Inferior parietal cortex (tissue), 1 donor: Measurements from ENCODE around the gene RNF125.

Source experiments
- DNase-seq: peaks from one replicate; pipeline ENCODE4 v3.0.0-alpha.2; 2016; ENCODE audit errors: extremely low spot score

RNF125 gene

DNA sequence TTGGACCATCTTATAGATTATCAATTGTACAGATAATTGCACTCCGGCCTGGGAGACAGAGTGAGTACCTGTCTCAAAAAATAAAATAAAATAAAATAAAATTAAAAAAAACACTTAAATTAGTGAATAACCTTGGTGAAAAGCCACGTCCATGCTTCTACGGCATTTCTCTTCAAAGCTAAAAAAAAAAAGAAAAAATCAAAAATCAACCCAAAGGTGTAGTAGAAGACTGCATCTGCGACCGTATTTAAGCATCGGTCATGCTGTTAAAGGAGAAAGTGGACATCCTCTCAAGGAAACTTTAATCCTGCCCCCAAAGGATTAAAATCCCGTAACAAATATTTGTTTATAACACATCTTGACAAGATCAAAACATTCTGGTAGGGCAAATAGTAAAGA is 72.7 kb downstream of the RNF125 start:
- no peak for DNase-seq

DNA sequence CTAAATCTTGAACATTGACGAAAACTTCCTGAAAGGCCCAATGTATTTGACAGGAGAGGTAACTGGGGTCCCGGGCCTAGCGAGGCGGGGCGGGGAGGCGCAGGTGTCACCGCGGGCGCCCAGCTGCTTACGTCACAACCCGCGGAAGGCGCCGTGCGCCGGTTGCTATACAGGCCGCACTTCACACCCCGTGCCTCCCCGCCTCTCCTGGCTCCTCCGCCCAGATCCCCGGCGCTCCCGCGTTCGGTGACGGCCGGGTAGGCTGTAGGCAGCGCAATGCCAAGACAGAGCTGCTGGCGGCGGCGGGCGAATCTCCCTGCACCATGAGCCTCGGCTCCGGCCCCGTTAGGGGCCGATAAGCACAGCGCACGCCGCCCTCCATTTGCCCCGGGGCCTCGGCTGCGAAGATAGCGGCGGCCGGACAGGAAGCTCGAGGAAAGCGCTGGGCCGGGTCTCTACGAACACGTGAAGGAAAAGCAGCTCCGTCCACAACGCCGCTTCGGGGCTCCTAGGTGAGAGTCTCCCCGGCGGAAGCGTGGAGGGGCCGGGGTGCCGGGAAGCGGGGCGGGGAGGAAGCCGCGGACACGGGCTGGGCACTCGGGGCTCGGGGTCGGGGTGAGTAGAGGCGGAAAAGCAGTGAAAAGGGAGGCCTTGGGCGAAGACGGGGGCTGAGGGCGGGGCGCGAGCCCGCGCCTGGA is 73.2 kb downstream of the RNF125 start, which contains the start of gene RNF138:
TSS of gene RNF138 (plus strand) at position 151 of the 698 bp plus-strand sequence. CDS start 903 bp downstream, outside the sequence.
- DNase-seq: peak; percentile 84

DNA sequence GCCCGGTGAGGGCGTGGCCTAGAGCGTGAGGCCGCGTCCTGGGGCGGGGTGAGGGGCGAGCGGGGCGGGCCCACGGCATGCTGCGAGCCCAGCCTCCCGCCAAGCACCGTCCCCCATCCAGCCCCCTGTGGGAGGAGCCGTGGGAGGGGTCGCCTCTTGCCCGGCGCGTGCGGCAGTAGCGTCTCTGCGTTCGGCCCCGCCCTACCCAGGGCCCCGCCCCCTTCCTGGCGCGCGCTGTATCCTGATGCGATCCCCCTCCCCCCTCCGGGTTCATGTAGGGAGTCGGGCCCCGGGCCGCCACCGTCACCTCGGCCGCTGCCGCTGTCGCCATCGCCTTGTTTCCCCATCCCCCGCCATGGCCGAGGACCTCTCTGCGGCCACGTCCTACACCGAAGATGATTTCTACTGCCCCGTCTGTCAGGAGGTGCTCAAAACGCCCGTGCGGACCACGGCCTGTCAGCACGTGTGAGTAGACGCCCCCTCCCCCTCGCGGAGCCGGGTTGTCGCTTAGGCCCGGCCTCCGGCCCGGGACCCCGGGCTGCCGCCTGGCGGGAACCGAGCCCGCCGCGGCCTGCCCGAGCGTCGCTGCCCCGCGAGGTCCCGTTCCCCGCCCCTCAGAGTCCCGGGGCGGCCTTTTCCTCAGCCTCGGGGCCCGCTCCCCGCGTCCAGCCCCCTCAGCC is 73.9 kb downstream of the RNF125 start:
- DNase-seq: peak; percentile 93

DNA sequence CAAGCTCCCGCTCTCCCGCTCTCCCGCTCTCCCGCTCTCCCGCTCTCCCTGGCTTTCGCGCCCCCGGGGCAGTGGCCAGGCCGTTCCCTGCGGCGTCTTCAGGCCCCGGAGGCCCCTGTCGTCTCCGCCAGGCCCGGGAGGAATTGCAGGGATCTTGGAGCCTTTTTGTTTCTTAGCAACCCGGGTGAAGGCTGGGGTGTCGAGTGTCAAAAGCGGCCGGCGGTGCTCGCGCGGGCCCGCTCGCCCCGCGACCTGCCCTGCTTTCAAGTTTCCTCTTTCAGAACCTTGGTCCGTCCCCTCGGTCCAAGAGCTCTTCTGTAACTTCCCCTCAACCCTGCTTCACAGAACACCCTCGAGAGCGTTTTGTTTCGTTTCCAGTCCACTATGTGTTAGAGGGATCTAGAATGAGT is 74.5 kb downstream of the RNF125 start:
- peak; percentile 39 for DNase-seq

DNA sequence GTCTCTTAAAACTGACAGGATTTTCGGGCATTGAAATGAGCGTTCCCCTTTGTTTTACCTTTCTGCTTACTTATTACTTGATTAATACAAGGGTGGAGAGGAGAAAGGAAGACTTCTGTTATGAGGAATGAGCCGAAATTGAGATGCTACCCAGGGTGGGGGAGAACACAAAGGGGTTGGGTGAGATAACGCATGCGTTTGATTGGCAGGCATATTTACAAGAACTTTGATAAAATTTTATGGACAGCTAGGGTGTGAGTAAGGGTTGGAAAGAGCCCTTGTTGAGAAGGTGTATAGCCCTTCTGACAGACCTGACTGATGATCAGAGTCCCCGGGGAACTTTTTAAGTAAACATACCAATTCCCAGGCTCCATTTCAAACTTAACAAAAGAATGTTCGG is 74.9 kb downstream of the RNF125 start:
- no peak for DNase-seq

DNA sequence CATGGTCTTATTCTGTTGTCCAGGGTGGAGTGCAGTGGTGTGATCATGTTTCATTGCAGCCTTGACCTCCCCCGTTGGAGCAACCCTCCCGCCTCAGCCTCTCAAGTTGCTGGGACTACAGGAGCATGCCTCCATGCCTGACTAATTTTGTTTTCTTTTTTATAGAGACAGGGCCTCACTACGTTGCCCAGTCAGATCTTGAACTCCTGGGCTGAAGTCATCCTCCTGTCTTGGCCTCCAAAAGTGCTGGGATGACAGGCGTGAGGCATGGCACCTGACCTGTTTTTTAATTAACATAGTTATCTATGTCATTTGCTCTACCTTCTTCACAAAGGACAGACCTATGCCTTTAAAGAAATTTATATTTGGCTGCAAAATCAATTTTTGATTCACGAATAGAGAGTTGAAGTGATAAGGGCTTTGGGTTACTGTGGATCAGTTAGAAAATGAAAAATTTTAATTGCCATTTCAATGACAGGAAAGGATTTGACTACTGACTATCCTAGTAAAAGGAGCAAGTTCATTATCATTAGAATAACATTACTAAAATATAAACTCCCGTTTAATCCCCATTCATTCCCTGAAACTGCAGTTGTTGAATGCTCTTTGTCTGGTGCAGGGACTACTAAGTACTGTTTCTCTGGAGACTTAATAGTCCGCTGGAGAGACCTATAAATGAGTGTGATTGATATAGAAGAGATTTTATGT is 76.7 kb downstream of the RNF125 start:
- DNase-seq: no peak

DNA sequence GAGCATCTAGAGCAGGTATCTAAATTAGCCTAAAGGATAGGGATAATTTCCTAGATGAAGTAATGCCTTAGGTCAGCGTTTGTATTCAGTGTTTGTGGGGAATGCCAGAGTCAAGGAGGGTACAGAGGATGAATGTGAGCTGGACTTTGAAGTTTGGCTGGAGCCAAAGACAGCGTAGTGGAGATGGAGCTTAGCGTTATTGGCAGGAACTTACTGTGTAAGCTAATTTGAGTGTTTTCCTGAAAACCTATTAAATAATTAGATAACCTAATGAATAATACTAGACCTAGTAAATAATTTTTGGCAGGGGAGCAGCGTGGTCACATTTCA is 77.2 kb downstream of the RNF125 start:
- no peak for DNase-seq

DNA sequence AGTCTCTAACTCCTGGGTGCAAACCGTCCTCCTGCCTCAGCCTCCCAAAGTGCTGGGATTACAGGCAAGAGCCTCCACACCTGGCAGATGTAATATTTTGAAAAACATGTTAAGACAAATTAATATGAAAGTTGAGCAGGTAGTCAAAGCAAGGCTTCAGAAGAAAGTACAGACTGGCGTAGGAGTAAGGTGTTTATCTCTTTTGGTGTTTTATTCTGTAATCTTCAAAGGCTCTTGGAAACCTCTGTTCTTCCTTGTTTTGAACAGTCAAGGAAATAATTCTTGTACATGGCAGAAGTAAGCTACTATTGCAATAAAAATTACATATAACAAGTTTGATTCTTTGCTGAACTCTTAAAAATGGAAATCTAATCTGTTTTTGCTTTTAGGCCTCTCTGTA is 78.3 kb downstream of the RNF125 start:
- no peak for DNase-seq

DNA sequence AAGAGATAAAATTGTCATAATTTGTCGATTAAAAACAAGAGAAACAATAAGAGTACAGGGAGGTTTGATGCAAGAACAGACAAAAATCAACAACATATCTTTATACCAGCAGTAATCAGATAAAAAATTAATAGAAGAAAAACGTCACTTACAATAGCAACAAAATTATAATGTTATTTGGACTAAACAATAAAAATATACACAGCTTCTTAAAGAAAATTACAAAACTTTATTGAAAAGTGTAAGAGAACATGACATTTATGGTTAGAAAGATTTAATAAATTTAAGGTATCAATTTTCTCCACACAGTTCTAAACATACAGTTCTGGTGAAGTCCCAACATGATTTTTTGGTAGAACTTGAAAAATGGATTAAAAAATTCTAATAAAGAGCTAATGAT is 85.9 kb downstream of the RNF125 start:
- no peak for DNase-seq

DNA sequence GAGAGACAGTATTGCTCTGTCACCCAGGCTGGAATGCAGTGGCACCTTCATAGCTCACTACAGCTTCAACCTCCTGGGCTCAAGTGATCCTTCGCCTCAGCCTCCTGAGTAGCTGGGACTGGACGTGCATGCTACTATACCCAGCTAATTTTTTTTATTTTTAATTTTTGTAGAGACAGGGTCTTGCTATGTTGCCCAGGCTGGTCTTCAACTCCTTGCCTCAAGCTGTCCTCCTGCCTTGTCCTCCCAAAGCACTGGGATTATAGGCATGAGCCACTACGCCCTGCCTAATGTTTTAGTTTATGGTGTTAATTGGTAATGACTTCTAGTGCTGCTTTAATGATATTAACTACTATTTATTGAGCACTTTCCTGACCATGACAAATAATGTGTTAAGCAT is 91.4 kb downstream of the RNF125 start:
- no peak for DNase-seq

DNA sequence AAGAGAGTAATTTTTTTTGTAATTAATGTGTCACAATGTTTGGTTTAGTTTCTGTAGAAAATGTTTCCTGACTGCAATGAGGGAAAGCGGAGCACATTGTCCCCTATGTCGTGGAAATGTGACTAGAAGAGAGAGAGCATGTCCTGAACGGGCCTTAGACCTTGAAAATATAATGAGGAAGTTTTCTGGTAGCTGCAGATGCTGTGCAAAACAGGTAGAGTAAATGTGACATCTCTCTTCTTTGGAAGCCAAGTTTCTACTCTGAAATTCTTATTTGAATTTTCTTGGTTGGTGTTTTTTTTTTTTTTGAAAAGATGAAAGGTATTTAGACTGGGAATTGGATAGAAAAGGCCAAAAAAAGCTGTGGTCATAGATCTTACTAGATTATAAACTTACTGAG is 93.1 kb downstream of the RNF125 start:
- DNase-seq: no peak

DNA sequence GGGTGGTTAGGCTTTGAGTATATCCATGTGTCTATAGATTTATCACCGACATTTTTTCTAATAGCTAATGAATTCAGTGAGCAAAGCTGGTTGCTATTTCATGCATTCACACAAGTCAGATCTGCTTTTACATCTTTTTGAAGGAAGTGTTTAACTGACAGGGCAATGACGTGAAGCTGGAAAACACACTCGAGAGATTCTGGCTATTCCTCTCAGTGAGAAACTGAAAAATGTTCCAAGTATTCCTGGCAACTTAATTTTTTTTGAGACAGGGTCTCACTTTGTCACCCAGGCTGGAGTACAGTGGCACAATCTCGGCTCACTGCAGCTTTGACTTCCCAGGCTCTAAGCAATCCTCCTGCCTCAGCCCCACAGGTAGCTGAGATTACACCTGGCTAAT is 94.2 kb downstream of the RNF125 start:
- DNase-seq: no peak

DNA sequence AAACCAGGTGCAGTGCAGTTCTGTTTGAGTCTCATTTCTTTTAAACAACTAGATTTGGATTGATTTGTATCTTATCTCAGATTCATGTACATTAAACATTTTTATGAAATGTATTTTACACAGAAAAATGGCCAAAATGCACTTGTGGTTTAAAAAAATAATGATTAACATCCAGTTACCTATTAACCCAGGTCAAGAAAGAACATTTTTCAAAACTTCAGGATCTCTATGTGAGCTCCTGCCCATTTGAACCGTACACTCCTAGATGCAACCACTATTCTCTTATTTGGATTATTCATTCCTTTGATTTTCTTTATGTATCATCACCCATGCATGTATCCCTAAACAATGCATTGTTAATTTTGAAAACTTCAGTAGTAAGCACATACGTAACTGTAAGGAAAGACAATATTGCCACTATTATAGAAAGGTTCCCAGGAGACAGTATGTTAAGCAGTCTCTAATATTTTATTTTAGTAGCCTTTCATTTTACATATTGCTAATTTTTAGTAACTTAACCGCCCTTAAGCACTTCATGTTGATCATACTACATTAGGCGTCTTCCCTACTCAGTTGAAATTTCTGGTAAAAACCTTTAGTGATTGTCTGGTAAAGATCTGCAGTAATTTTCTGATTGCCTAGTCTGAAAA is 95.8 kb downstream of the RNF125 start:
- no peak for DNase-seq

DNA sequence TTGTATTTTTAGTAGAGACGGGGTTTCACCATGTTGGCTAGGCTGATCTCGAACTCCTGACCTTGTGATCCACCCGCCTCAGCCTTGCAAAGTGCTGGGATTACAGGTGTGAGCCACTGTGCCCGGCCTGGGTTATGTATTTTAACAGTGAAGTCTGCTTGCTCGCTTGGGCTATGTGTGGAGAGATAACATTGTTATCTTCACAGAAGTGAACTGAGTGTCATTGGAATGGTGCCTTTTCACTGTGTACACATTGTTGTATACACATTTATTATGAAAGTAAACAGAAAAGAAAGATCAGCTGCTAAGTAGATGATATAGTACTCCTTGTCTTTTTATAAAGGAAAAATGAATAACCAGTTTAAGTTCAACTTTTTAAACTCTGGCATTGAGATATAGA is 103.4 kb downstream of the RNF125 start:
- DNase-seq: no peak
